ENCODE data around the gene ANKRD52.
A peak's percentile ranks its signal among the peaks of the same experiment; 100 is the strongest.

The ANKRD52 gene

GRCh38 chr12:56220611-56221231, 37.5 kb downstream of the ANKRD52 start:
- Mint-ChIP-seq H3K9me3 (peaks cover 11% of the 10 kb centered on the region), H3K27me3 (ENCODE audit: low read depth, poor library complexity) (no peaks in the 10 kb centered on the region), H3K4me1 (peaks cover 49% of the 10 kb centered on the region), H3K27ac (peak overlapping the region; percentile 99), H3K36me3 (ENCODE audit: low read depth) (peaks cover 22% of the 10 kb centered on the region), H3K4me3 (peak overlapping the region; percentile 96)
- no peak for DNase-seq
- TF ChIP-seq CTCF (IDR thresholded peaks at IDR 0.05), result no peak

GRCh38 chr12:56219840-56220239, 38.3 kb downstream of the ANKRD52 start:
- H3K27me3 Mint-ChIP-seq (ENCODE audit: low read depth, poor library complexity), result no peaks in the 10 kb centered on the region
- H3K4me1 Mint-ChIP-seq, result peaks cover 40% of the 10 kb centered on the region
- no peak for TF ChIP-seq CTCF (IDR thresholded peaks at IDR 0.05)
- H3K27ac Mint-ChIP-seq, result peak overlapping the region; percentile 91
- H3K4me3 Mint-ChIP-seq, result peak overlapping the region; percentile 73
- no peak for DNase-seq
- peaks cover 11% of the 10 kb centered on the region for H3K9me3 Mint-ChIP-seq
- H3K36me3 Mint-ChIP-seq (ENCODE audit: low read depth), result peaks cover 29% of the 10 kb centered on the region

- peaks cover 11% of the 10 kb centered on the region for H3K9me3 Mint-ChIP-seq
- peak overlapping the region; percentile 8 for H3K27ac Mint-ChIP-seq
- no peaks in the 10 kb centered on the region for H3K27me3 Mint-ChIP-seq (ENCODE audit: low read depth, poor library complexity)
- H3K4me1 Mint-ChIP-seq, result peaks cover 15% of the 10 kb centered on the region
- H3K36me3 Mint-ChIP-seq (ENCODE audit: low read depth), result peaks cover 52% of the 10 kb centered on the region
- TF ChIP-seq CTCF (IDR thresholded peaks at IDR 0.05), result no peak
- H3K4me3 Mint-ChIP-seq, result no peak overlapping the region
- DNase-seq, result no peak
These were observed 41.7 kb downstream of the ANKRD52 start for GRCh38 chr12:56216461-56216860.

- TF ChIP-seq CTCF (IDR thresholded peaks at IDR 0.05), result no peak
These were observed 44.3 kb downstream of the ANKRD52 start for GRCh38 chr12:56213878-56214277.

GRCh38 chr12:56212361-56212760, 45.8 kb downstream of the ANKRD52 start:
- no peak for TF ChIP-seq CTCF (IDR thresholded peaks at IDR 0.05)
- DNase-seq, result no peak
- peaks cover 83% of the 10 kb centered on the region for H3K36me3 Mint-ChIP-seq (ENCODE audit: low read depth)
- no peaks in the 10 kb centered on the region for H3K27me3 Mint-ChIP-seq (ENCODE audit: low read depth, poor library complexity)
- no peak overlapping the region for H3K4me3 Mint-ChIP-seq
- peaks cover 9% of the 10 kb centered on the region for H3K9me3 Mint-ChIP-seq
- H3K27ac Mint-ChIP-seq, result no peak overlapping the region
- H3K4me1 Mint-ChIP-seq, result no peaks in the 10 kb centered on the region

More at GRCh38 chr12:56213878-56214277, 44.3 kb downstream of the ANKRD52 start:
- H3K9me3 Mint-ChIP-seq, result peaks cover 11% of the 10 kb centered on the region
- peaks cover 78% of the 10 kb centered on the region for H3K36me3 Mint-ChIP-seq (ENCODE audit: low read depth)
- no peaks in the 10 kb centered on the region for H3K4me1 Mint-ChIP-seq
- DNase-seq, result no peak
- no peak overlapping the region for H3K4me3 Mint-ChIP-seq
- H3K27ac Mint-ChIP-seq, result no peak overlapping the region
- H3K27me3 Mint-ChIP-seq (ENCODE audit: low read depth, poor library complexity), result no peaks in the 10 kb centered on the region

- no peak for TF ChIP-seq CTCF (IDR thresholded peaks at IDR 0.05)
- H3K4me1 Mint-ChIP-seq, result no peaks in the 10 kb centered on the region
- H3K9me3 Mint-ChIP-seq, result no peaks in the 10 kb centered on the region
- H3K4me3 Mint-ChIP-seq, result no peak overlapping the region
- H3K27me3 Mint-ChIP-seq (ENCODE audit: low read depth, poor library complexity), result no peaks in the 10 kb centered on the region
- no peak overlapping the region for H3K27ac Mint-ChIP-seq
- no peak for DNase-seq
- peaks cover 67% of the 10 kb centered on the region for H3K36me3 Mint-ChIP-seq (ENCODE audit: low read depth)
These were observed 50.2 kb downstream of the ANKRD52 start for GRCh38 chr12:56208006-56208405.
